KMS-11 (cell line): ENCODE results near the gene CERS5.

Source experiments
- H2AFZ ChIP-seq: fragments of 200-600 bp; sonication (generic); 2 replicates; pipeline ENCODE4 v1.6.1; 2016; ENCODE audit warnings: antibody characterized with exemption, mixed run types, low read depth
- H3K27ac ChIP-seq: fragments of 200-600 bp; sonication (generic); 2 replicates; pipeline ENCODE4 v1.6.1; 2016; ENCODE audit warnings: mild to moderate bottlenecking, mixed run types
- H3K27me3 ChIP-seq: fragments of 200-600 bp; sonication (generic); 2 replicates; pipeline ENCODE4 v1.6.1; 2017; ENCODE audit warnings: mild to moderate bottlenecking, low read depth, mixed run types, moderate library complexity; ENCODE audit not compliant: insufficient read depth
- H3K36me3 ChIP-seq: fragments of 200-600 bp; sonication (generic); 2 replicates; pipeline ENCODE4 v1.6.1; 2017; ENCODE audit warnings: mild to moderate bottlenecking, mixed run types; ENCODE audit not compliant: insufficient read depth
- H3K4me1 ChIP-seq: fragments of 200-600 bp; sonication (generic); 2 replicates; pipeline ENCODE4 v1.6.1; 2016; ENCODE audit warnings: mild to moderate bottlenecking, low read depth, mixed run types; ENCODE audit not compliant: poor library complexity, severe bottlenecking
- H3K4me2 ChIP-seq: fragments of 200-600 bp; sonication (generic); 2 replicates; pipeline ENCODE4 v1.7.0; 2016; ENCODE audit warnings: mild to moderate bottlenecking, mixed run types
- H3K4me3 ChIP-seq: fragments of 200-600 bp; sonication (generic); IDR thresholded peaks from 2 replicates; pipeline ENCODE4 v1.6.1; 2017; ENCODE audit warnings: low read depth, low read length, mixed read lengths; ENCODE audit not compliant: insufficient read depth
- H3K79me2 ChIP-seq: fragments of 200-600 bp; sonication (generic); 2 replicates; pipeline ENCODE4 v1.6.1; 2016; ENCODE audit warnings: low read depth, mixed run types; ENCODE audit not compliant: insufficient read depth
- H3K9ac ChIP-seq: fragments of 200-600 bp; sonication (generic); 2 replicates; pipeline ENCODE4 v1.6.1; 2016; ENCODE audit warnings: mild to moderate bottlenecking, mixed run types
- H4K20me1 ChIP-seq: fragments of 200-600 bp; sonication (generic); 2 replicates; pipeline ENCODE4 v1.6.1; 2016; ENCODE audit warnings: mild to moderate bottlenecking, mixed run types; ENCODE audit not compliant: insufficient read depth
- TF ChIP-seq, protein P1 (sequence below): fragments of 200-600 bp; sonication (generic); conservative IDR thresholded peaks from 2 replicates; pipeline ENCODE4 v1.6.1; 2017; ENCODE audit warnings: low read depth, mild to moderate bottlenecking, antibody characterized with exemption, low read length, moderate library complexity, mixed read lengths

CERS5 gene

DNA sequence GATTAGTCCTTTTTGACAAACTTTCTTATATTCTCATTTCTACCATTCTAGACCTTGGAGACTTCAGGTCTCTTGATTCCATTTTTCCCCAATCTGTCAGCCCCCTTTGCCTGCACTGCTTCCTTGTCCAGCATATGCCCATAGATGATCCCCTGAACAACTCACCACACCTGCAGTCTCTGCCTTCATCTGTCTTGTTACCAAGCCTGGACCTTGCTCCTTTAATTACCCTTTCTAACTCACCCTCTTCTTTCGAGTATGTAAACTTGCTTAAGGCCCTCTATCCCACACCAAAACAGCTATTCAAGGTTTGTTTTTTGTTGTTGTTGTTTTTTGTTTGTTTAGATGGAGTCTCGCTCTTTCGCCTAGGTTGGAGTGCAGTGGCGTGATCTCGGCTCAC is 45.5 kb downstream of the CERS5 start:
- H3K27me3 ChIP-seq = no peaks in the 10 kb centered on the region
- no peak overlapping the region for H3K4me2 ChIP-seq
- no peaks in the 10 kb centered on the region; the same call in 1 of the 2 replicates for H3K36me3 ChIP-seq
- no peak overlapping the region for H3K4me3 ChIP-seq
- H3K9ac ChIP-seq = no peak overlapping the region
- H4K20me1 ChIP-seq = no peaks in the 10 kb centered on the region
- H3K4me1 ChIP-seq = no peaks in the 10 kb centered on the region
- TF ChIP-seq, protein P1, sequence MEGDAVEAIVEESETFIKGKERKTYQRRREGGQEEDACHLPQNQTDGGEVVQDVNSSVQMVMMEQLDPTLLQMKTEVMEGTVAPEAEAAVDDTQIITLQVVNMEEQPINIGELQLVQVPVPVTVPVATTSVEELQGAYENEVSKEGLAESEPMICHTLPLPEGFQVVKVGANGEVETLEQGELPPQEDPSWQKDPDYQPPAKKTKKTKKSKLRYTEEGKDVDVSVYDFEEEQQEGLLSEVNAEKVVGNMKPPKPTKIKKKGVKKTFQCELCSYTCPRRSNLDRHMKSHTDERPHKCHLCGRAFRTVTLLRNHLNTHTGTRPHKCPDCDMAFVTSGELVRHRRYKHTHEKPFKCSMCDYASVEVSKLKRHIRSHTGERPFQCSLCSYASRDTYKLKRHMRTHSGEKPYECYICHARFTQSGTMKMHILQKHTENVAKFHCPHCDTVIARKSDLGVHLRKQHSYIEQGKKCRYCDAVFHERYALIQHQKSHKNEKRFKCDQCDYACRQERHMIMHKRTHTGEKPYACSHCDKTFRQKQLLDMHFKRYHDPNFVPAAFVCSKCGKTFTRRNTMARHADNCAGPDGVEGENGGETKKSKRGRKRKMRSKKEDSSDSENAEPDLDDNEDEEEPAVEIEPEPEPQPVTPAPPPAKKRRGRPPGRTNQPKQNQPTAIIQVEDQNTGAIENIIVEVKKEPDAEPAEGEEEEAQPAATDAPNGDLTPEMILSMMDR = no peak
- H3K79me2 ChIP-seq = peaks cover 7% of the 10 kb centered on the region
- no peak overlapping the region for H2AFZ ChIP-seq
- no peak overlapping the region for H3K27ac ChIP-seq

- no peak overlapping the region for H3K4me2 ChIP-seq
- H3K9ac ChIP-seq = no peak overlapping the region
- no peak overlapping the region for H3K4me3 ChIP-seq
- no peaks in the 10 kb centered on the region; the same call in 1 of the 2 replicates for H3K36me3 ChIP-seq
- no peaks in the 10 kb centered on the region for H3K27me3 ChIP-seq
- H4K20me1 ChIP-seq = no peaks in the 10 kb centered on the region
- no peak overlapping the region for H3K27ac ChIP-seq
- no peak overlapping the region for H2AFZ ChIP-seq
- H3K4me1 ChIP-seq = no peaks in the 10 kb centered on the region
- TF ChIP-seq, protein P1 = no peak
- H3K79me2 ChIP-seq = peaks cover 14% of the 10 kb centered on the region
Observed at GRCh38 chr12:50120953-50121352, 46.2 kb downstream of the CERS5 start.

DNA sequence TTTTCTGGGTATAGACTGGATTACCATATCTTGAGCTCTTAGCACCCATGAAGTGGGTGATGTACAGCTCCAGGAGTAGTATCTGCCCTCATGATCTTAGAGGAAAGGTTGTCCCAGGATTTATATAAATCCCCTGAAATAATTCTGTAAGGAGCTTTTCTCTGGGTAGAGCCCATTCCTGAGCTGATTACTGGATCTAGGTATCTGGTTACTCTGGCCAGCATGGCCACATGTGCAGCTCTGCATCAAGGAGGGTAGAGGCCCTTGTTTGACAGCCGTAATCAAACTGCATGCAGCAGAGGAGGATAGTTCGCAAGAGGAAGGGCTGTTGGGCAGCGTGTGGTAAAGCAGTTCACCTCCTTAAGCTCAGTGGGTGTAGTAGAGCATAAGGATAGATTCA is 46.6 kb downstream of the CERS5 start:
- TF ChIP-seq, protein P1 = no peak
- Histone ChIP-seq H3K9ac (no peak overlapping the region), H4K20me1 (no peaks in the 10 kb centered on the region), H3K4me3 (no peak overlapping the region), H3K36me3 (no peaks in the 10 kb centered on the region; the same call in 1 of the 2 replicates), H3K79me2 (peaks cover 18% of the 10 kb centered on the region), H2AFZ (no peak overlapping the region), H3K4me2 (no peak overlapping the region), H3K27ac (no peak overlapping the region), H3K27me3 (no peaks in the 10 kb centered on the region), H3K4me1 (no peaks in the 10 kb centered on the region)

DNA sequence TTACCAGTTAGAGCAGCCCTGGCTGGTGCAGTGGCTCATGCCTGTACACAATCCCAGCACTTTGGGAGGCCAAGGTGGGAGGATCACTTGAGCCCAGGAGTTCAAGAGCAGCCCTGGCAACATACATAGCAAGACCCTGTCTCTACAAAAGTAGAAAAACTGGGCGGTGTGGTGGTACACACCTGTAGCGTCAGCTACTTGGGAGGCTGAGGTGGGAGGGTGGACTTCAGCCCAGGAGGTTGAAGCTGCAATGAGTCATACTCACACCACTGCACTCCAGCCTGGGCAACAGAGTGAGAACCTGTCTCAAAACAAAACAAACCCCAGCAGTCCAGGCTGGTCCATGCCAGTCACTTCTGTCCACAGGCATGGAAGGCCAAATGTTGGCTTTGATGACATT is 47.8 kb downstream of the CERS5 start:
- Histone ChIP-seq H3K79me2 (peaks cover 27% of the 10 kb centered on the region), H3K27ac (no peak overlapping the region), H4K20me1 (no peaks in the 10 kb centered on the region), H3K4me2 (no peak overlapping the region), H3K9ac (no peak overlapping the region), H3K4me1 (peaks cover 3% of the 10 kb centered on the region), H3K36me3 (no peaks in the 10 kb centered on the region), H3K27me3 (no peaks in the 10 kb centered on the region), H2AFZ (no peak overlapping the region), H3K4me3 (no peak overlapping the region)
- TF ChIP-seq, protein P1 = no peak
